Natural killer cell (primary cell): ENCODE results near the gene EIF4A2. TPM values are rescaled to one million over a fixed set of nuclear protein-coding genes. Genes with fewer than 3 reads are reported as not detected.
A peak's percentile ranks its signal among the peaks of the same experiment; 100 is the strongest.

Experiments used
- ATAC-seq, 3 donors: fragments of 150-1000 bp in 2 of 3; fragments of 200-7000 bp in 1 of 3; cut with Tn5 transposase; 1 replicate in 1 of 3; 2 replicates in 2 of 3; pipeline ENCODE4 v1.10.0; 2021; ENCODE audit warnings: mild to moderate bottlenecking in 2 of 3, moderate library complexity in 2 of 3
- DNase-seq, 2 donors: peaks; one replicate each; pipeline versions ENCODE4 v3.0.0 to v3.0.0-alpha.2; 2013 to 2021; ENCODE audit warnings: mixed read lengths in 1 of 2
- H3K27ac ChIP-seq: one replicate; pipeline ENCODE4 v1.5.1; 2013; ENCODE audit warnings: mild to moderate bottlenecking, low read length
- H3K27me3 ChIP-seq: one replicate; pipeline ENCODE4 v1.6.1; 2013; ENCODE audit warnings: low read length; ENCODE audit not compliant: control insufficient read depth, insufficient read depth
- H3K36me3 ChIP-seq: one replicate; pipeline ENCODE4 v1.6.1; 2013; ENCODE audit warnings: low read length; ENCODE audit not compliant: control insufficient read depth, insufficient read depth
- H3K4me1 ChIP-seq: one replicate; pipeline ENCODE4 v1.6.1; 2013; ENCODE audit warnings: low read length; ENCODE audit not compliant: control insufficient read depth, insufficient read depth
- H3K4me3 ChIP-seq: one replicate; pipeline ENCODE4 v1.5.1; 2013; ENCODE audit warnings: low read length
- H3K9me3 ChIP-seq: one replicate; pipeline ENCODE4 v1.6.1; 2013; ENCODE audit warnings: low read length; ENCODE audit not compliant: control insufficient read depth, insufficient read depth
- H3K27ac Mint-ChIP-seq, 2 donors: one replicate each; pipeline ENCODE4 v1.8.0; 2022; ENCODE audit warnings: mild to moderate bottlenecking in 2 of 2, mixed read lengths in 2 of 2, moderate library complexity in 1 of 2
- H3K27me3 Mint-ChIP-seq, 2 donors: one replicate each; pipeline ENCODE4 v1.8.0; 2022; ENCODE audit warnings: low read depth in 2 of 2, mixed read lengths in 2 of 2
- H3K36me3 Mint-ChIP-seq: one replicate; pipeline ENCODE4 v1.8.0; 2022; ENCODE audit warnings: mixed read lengths
- H3K4me1 Mint-ChIP-seq, 2 donors: one replicate each; pipeline ENCODE4 v1.8.0; 2022; ENCODE audit warnings: mixed read lengths in 2 of 2
- H3K4me3 Mint-ChIP-seq: one replicate; pipeline ENCODE4 v1.8.0; 2022; ENCODE audit warnings: mild to moderate bottlenecking, moderate library complexity, mixed read lengths
- H3K9me3 Mint-ChIP-seq, 2 donors: one replicate each; pipeline ENCODE4 v1.8.0; 2022; ENCODE audit warnings: mixed read lengths in 2 of 2
- CTCF ChIP-seq: fragments of 200-600 bp; IDR thresholded peaks from one replicate; pipeline ENCODE4 v1.8.0; 2022; ENCODE audit warnings: antibody characterized with exemption
- WGBS: methylation state at CpG from one replicate; pipeline ENCODE4 v1.1.7; 2013; ENCODE audit warnings: missing lambda C conversion rate; ENCODE audit not compliant: insufficient coverage; 5-methylcytosine and 5-hydroxymethylcytosine counted together
- intact Hi-C: fragments of 100-400 bp; cut with micrococcal nuclease; formaldehyde crosslinking; loops from one replicate; pipeline ENCODE4 v1.14.2; 2022
- total RNA-seq, 4 donors: library from RNA; stranded (reverse); fragments of 120-200 nt in 1 of 4; gene quantifications; one replicate each; pipeline versions ENCODE4 v1.2.3 to v1.2.4, GENCODE V29; 2013 to 2022

Gene EIF4A2
- total RNA-seq, 3 donors from 2014 or later (not counting 1 experiment from before 2014, with no cell fraction given): 551 to 652 (median 621) TPM

GRCh38 chr3:186790261-186790981, 7.0 kb downstream of the EIF4A2 start:
- Mint-ChIP-seq H3K4me3 (peak overlapping the region; percentile 28), H3K27me3 (no peaks in the 10 kb centered on the region), H3K4me1 (peaks cover 39% of the 10 kb centered on the region in 2 donors), H3K9me3 (no peaks in the 10 kb centered on the region), H3K27ac (peak overlapping the region; percentile 16 to 95), H3K36me3 (peaks cover 34% of the 10 kb centered on the region)
- Histone ChIP-seq H3K27me3 (no peaks in the 10 kb centered on the region), H3K4me1 (peaks cover 12% of the 10 kb centered on the region), H3K27ac (no peak overlapping the region), H3K36me3 (peaks cover 69% of the 10 kb centered on the region), H3K4me3 (no peak overlapping the region), H3K9me3 (no peaks in the 10 kb centered on the region)
- peak in 1 of 2 donors; percentile 37 for DNase-seq
- no peak for ATAC-seq
- WGBS: 87% methylated on average over 5 of the region's 8 CpGs
- TF ChIP-seq CTCF: no peak
- intact Hi-C loops: no loop called here

- Mint-ChIP-seq H3K9me3 (no peaks in the 10 kb centered on the region), H3K36me3 (peaks cover 15% of the 10 kb centered on the region)
- 91% methylated on average over 3 of the region's 3 CpGs for WGBS
Observed at GRCh38 chr3:186798239-186798874, 15.0 kb downstream of the EIF4A2 start.

GRCh38 chr3:186800285-186800684, 16.9 kb downstream of the EIF4A2 start:
- Mint-ChIP-seq H3K4me1 (peaks cover 14 to 15% of the 10 kb centered on the region in 2 donors), H3K4me3 (no peak overlapping the region), H3K27ac (peak overlapping the region in 1 of 2 donors; percentile 31), H3K36me3 (peaks cover 15% of the 10 kb centered on the region), H3K9me3 (no peaks in the 10 kb centered on the region), H3K27me3 (no peaks in the 10 kb centered on the region)
- intact Hi-C loops: no loop called here
- ATAC-seq (peak in 1 of 3 donors; percentile 44), DNase-seq (no peak)
- Histone ChIP-seq H3K36me3 (peaks cover 37% of the 10 kb centered on the region), H3K4me1 (peaks cover 3% of the 10 kb centered on the region), H3K27ac (no peak overlapping the region), H3K4me3 (no peak overlapping the region), H3K9me3 (no peaks in the 10 kb centered on the region), H3K27me3 (no peaks in the 10 kb centered on the region)
- no CpG with 5 or more reads among the region's 1 CpG for WGBS
- no peak for TF ChIP-seq CTCF

More at GRCh38 chr3:186798239-186798874, 15.0 kb downstream of the EIF4A2 start:
- Histone ChIP-seq H3K9me3 (no peaks in the 10 kb centered on the region), H3K4me1 (no peaks in the 10 kb centered on the region), H3K27ac (no peak overlapping the region), H3K27me3 (no peaks in the 10 kb centered on the region), H3K4me3 (no peak overlapping the region), H3K36me3 (peaks cover 42% of the 10 kb centered on the region)
- intact Hi-C loops: no loop called here
- Mint-ChIP-seq H3K4me1 (peaks cover 14 to 15% of the 10 kb centered on the region in 2 donors), H3K27ac (no peak overlapping the region), H3K4me3 (no peak overlapping the region), H3K27me3 (no peaks in the 10 kb centered on the region)
- ATAC-seq (no peak), DNase-seq (no peak)
- no peak for TF ChIP-seq CTCF
